Natural killer cell (primary cell): ENCODE data around the gene NDUFS5. TPM values are rescaled to one million over a fixed set of nuclear protein-coding genes. Genes with fewer than 3 reads are reported as not detected.
"Not testable (repeated sequence)": the region's sequence is repeated elsewhere in the genome, so short reads cannot be mapped to it uniquely, and the experiment has no call there.

Source experiments
- ATAC-seq, 3 donors: fragments of 150-1000 bp in 2 of 3; fragments of 200-7000 bp in 1 of 3; cut with Tn5 transposase; 1 replicate in 1 of 3; 2 replicates in 2 of 3; pipeline ENCODE4 v1.10.0; 2021; ENCODE audit warnings: mild to moderate bottlenecking in 2 of 3, moderate library complexity in 2 of 3
- DNase-seq, 2 donors: peaks; one replicate each; pipeline versions ENCODE4 v3.0.0 to v3.0.0-alpha.2; 2013 to 2021; ENCODE audit warnings: mixed read lengths in 1 of 2
- H3K27ac ChIP-seq: one replicate; pipeline ENCODE4 v1.5.1; 2013; ENCODE audit warnings: mild to moderate bottlenecking, low read length
- H3K27me3 ChIP-seq: one replicate; pipeline ENCODE4 v1.6.1; 2013; ENCODE audit warnings: low read length; ENCODE audit not compliant: control insufficient read depth, insufficient read depth
- H3K36me3 ChIP-seq: one replicate; pipeline ENCODE4 v1.6.1; 2013; ENCODE audit warnings: low read length; ENCODE audit not compliant: control insufficient read depth, insufficient read depth
- H3K4me1 ChIP-seq: one replicate; pipeline ENCODE4 v1.6.1; 2013; ENCODE audit warnings: low read length; ENCODE audit not compliant: control insufficient read depth, insufficient read depth
- H3K4me3 ChIP-seq: one replicate; pipeline ENCODE4 v1.5.1; 2013; ENCODE audit warnings: low read length
- H3K9me3 ChIP-seq: one replicate; pipeline ENCODE4 v1.6.1; 2013; ENCODE audit warnings: low read length; ENCODE audit not compliant: control insufficient read depth, insufficient read depth
- H3K27ac Mint-ChIP-seq, 2 donors: one replicate each; pipeline ENCODE4 v1.8.0; 2022; ENCODE audit warnings: mild to moderate bottlenecking in 2 of 2, mixed read lengths in 2 of 2, moderate library complexity in 1 of 2
- H3K27me3 Mint-ChIP-seq, 2 donors: one replicate each; pipeline ENCODE4 v1.8.0; 2022; ENCODE audit warnings: low read depth in 2 of 2, mixed read lengths in 2 of 2
- H3K36me3 Mint-ChIP-seq: one replicate; pipeline ENCODE4 v1.8.0; 2022; ENCODE audit warnings: mixed read lengths
- H3K4me1 Mint-ChIP-seq, 2 donors: one replicate each; pipeline ENCODE4 v1.8.0; 2022; ENCODE audit warnings: mixed read lengths in 2 of 2
- H3K4me3 Mint-ChIP-seq: one replicate; pipeline ENCODE4 v1.8.0; 2022; ENCODE audit warnings: mild to moderate bottlenecking, moderate library complexity, mixed read lengths
- H3K9me3 Mint-ChIP-seq, 2 donors: one replicate each; pipeline ENCODE4 v1.8.0; 2022; ENCODE audit warnings: mixed read lengths in 2 of 2
- WGBS: methylation state at CpG from one replicate; pipeline ENCODE4 v1.1.7; 2013; ENCODE audit warnings: missing lambda C conversion rate; ENCODE audit not compliant: insufficient coverage; 5-methylcytosine and 5-hydroxymethylcytosine counted together
- intact Hi-C: fragments of 100-400 bp; cut with micrococcal nuclease; formaldehyde crosslinking; loops from one replicate; pipeline ENCODE4 v1.14.2; 2022
- total RNA-seq, 4 donors: library from RNA; stranded (reverse); fragments of 120-200 nt in 1 of 4; gene quantifications; one replicate each; pipeline versions ENCODE4 v1.2.3 to v1.2.4, GENCODE V29; 2013 to 2022
- TF ChIP-seq, protein P1 (sequence below): fragments of 200-600 bp; IDR thresholded peaks from one replicate; pipeline ENCODE4 v1.8.0; 2022; ENCODE audit warnings: antibody characterized with exemption

NDUFS5 gene
- total RNA-seq, result 10 to 100 TPM; 63.6 to 72.9 (median 71.1) TPM
- 164 TPM for total RNA-seq (2013)

DNA sequence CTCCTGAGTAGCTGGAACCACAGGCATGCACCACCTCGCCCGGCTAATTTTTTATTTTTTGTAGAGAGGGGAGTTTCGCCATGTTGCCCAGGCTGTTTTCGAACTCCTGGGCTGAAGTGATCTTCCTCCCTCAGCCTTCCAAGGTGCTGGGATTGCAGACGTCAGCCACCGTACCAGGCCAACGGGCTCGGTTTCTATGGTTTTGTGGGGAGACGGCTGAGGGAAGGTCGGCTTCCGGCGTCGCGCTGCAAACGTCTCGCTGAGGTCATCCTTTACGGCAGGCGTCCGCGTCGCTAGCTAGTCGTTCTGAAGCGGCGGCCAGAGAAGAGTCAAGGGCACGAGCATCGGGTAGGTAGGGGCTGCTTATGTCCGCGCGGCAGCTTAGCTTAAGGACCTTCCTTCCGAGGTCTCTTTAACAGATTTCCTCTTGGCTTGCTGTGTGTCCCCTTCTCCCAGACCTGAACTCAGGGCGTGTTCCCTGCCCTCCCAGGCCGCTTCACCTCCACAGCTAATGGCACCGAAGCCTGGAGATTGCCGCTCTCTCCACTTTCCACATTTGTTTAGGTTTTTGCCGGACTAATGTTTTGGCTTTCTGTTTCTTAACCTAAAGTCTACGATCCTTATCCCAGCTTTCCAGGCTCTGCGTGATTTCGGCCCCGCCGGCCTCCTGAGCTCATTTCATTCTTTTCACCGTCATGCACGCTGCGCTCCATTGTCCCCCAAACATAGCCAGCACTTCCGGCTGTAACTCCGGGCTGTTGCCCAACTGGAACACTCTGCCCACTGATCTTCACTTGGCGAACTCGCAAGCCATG lies at the start of gene NDUFS5:
NDUFS5 (plus strand) TSS at position 300 of the 815 bp plus-strand sequence. CDS start 2,375 bp downstream, outside the sequence.
- Mint-ChIP-seq H3K4me3 (peak within 1 kb of the TSS; percentile 93), H3K27me3 (peaks cover 6 to 11% of the 10 kb centered on the region in 2 donors), H3K9me3 (no peaks in the 10 kb centered on the region), H3K27ac (peak within 1 kb of the TSS; percentile 89 to 95), H3K4me1 (peaks cover 18 to 19% of the 10 kb centered on the region in 2 donors), H3K36me3 (peaks cover 4% of the 10 kb centered on the region)
- Histone ChIP-seq H3K36me3 (peaks cover 11% of the 10 kb centered on the region), H3K4me1 (peaks cover 19% of the 10 kb centered on the region), H3K27me3 (peaks cover 2% of the 10 kb centered on the region), H3K9me3 (no peaks in the 10 kb centered on the region), H3K27ac (peak within 1 kb of the TSS; percentile 91), H3K4me3 (peak within 1 kb of the TSS; percentile 98)
- TF ChIP-seq, protein P1, sequence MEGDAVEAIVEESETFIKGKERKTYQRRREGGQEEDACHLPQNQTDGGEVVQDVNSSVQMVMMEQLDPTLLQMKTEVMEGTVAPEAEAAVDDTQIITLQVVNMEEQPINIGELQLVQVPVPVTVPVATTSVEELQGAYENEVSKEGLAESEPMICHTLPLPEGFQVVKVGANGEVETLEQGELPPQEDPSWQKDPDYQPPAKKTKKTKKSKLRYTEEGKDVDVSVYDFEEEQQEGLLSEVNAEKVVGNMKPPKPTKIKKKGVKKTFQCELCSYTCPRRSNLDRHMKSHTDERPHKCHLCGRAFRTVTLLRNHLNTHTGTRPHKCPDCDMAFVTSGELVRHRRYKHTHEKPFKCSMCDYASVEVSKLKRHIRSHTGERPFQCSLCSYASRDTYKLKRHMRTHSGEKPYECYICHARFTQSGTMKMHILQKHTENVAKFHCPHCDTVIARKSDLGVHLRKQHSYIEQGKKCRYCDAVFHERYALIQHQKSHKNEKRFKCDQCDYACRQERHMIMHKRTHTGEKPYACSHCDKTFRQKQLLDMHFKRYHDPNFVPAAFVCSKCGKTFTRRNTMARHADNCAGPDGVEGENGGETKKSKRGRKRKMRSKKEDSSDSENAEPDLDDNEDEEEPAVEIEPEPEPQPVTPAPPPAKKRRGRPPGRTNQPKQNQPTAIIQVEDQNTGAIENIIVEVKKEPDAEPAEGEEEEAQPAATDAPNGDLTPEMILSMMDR, result no peak
- peak; percentile 74 to 92 for DNase-seq
- intact Hi-C loops, result loop anchor here (2.0 to 5.0 kb wide), 3 partner anchors 35 to 167 kb away; partner anchors contain the start of genes AKIRIN1, MYCBP and RRAGC
- ATAC-seq, result peak; percentile 92 to 95 (median 92)
- under 1% methylated on average over 47 of the region's 47 CpGs for WGBS

GRCh38 chr1:38977399-38978244 lies 48.5 kb upstream of the NDUFS5 start:
- peaks cover 12% of the 10 kb centered on the region for H3K9me3 ChIP-seq
- H3K9me3 Mint-ChIP-seq, H3K36me3 ChIP-seq, H3K27ac Mint-ChIP-seq, H3K27ac ChIP-seq, H3K27me3 Mint-ChIP-seq, H3K4me3 Mint-ChIP-seq, intact Hi-C loops, H3K36me3 Mint-ChIP-seq, H3K27me3 ChIP-seq, H3K4me1 Mint-ChIP-seq, H3K4me3 ChIP-seq: not testable (repeated sequence)
- DNase-seq (peak in 1 of 2 donors; percentile 86), ATAC-seq (peak in 2 of 3 donors; percentile 71 to 73)
- 50% methylated on average over 12 of the region's 12 CpGs for WGBS
- H3K4me1 ChIP-seq, result peaks cover 19% of the 10 kb centered on the region

GRCh38 chr1:38978245-38978542 lies 48.0 kb upstream of the NDUFS5 start:
- H3K36me3 Mint-ChIP-seq, H3K27ac ChIP-seq, H3K4me1 Mint-ChIP-seq, H3K36me3 ChIP-seq, H3K27ac Mint-ChIP-seq, H3K9me3 Mint-ChIP-seq, H3K27me3 ChIP-seq, intact Hi-C loops, H3K4me3 Mint-ChIP-seq, H3K27me3 Mint-ChIP-seq, ATAC-seq, H3K4me3 ChIP-seq: not testable (repeated sequence)
- WGBS, result 97% methylated on average over 6 of the region's 6 CpGs
- peaks cover 19% of the 10 kb centered on the region for H3K4me1 ChIP-seq
- peak in 1 of 2 donors; percentile 51 for DNase-seq
- H3K9me3 ChIP-seq, result peaks cover 12% of the 10 kb centered on the region

- H3K9me3 ChIP-seq, result peaks cover 12% of the 10 kb centered on the region
- H3K4me1 ChIP-seq, result peaks cover 19% of the 10 kb centered on the region
- H3K27ac Mint-ChIP-seq, H3K9me3 Mint-ChIP-seq, H3K27ac ChIP-seq, H3K27me3 ChIP-seq, H3K27me3 Mint-ChIP-seq, H3K4me1 Mint-ChIP-seq, H3K36me3 Mint-ChIP-seq, DNase-seq, ATAC-seq, H3K4me3 ChIP-seq, H3K4me3 Mint-ChIP-seq, H3K36me3 ChIP-seq, intact Hi-C loops: not testable (repeated sequence)
- 80% methylated on average over 1 of the region's 1 CpG for WGBS
These were observed 46.8 kb upstream of the NDUFS5 start for GRCh38 chr1:38979380-38979779.
